CD14-positive monocyte (primary cell): Measurements from ENCODE around the gene EVA1C. TPM values are rescaled to one million over a fixed set of nuclear protein-coding genes. Genes with fewer than 3 reads are reported as not detected.
A peak's percentile ranks its signal among the peaks of the same experiment; 100 is the strongest.

Experiments used
- DNase-seq, 3 donors: peaks; one replicate each; pipeline ENCODE4 v3.0.0-alpha.2; 2011 to 2022
- H2AFZ ChIP-seq: 2 replicates; pipeline ENCODE4 v1.6.0; 2012; ENCODE audit warnings: mild to moderate bottlenecking, low read depth, low read length, inconsistent platforms; ENCODE audit not compliant: insufficient read depth, poor library complexity, severe bottlenecking
- H3K27ac ChIP-seq, 2 donors: 1 replicate in 1 of 2; 2 replicates in 1 of 2; pipeline ENCODE4 v1.5.1; 2012 to 2013; ENCODE audit warnings: low read length in 2 of 2, control low read depth in 1 of 2, inconsistent platforms in 1 of 2, low read depth in 1 of 2, mild to moderate bottlenecking in 1 of 2
- H3K27me3 ChIP-seq, 2 donors: one replicate each; pipeline versions ENCODE4 v1.6.0 to v1.6.1; 2011 to 2013; ENCODE audit warnings: low read length in 2 of 2; ENCODE audit not compliant: control insufficient read depth in 2 of 2, insufficient read depth in 2 of 2
- H3K36me3 ChIP-seq, 2 donors: replicated peaks in 1 of 2; 1 replicate in 1 of 2; 2 replicates in 1 of 2; pipeline versions ENCODE4 v1.5.1 to v1.6.1; 2012 to 2013; ENCODE audit warnings: low read length in 2 of 2, control low read depth in 1 of 2, inconsistent platforms in 1 of 2, mild to moderate bottlenecking in 1 of 2; ENCODE audit not compliant: insufficient read depth in 2 of 2, control insufficient read depth in 1 of 2
- H3K4me1 ChIP-seq, 2 donors: 1 replicate in 1 of 2; 2 replicates in 1 of 2; pipeline versions ENCODE4 v1.5.1 to v1.6.1; 2012 to 2013; ENCODE audit warnings: low read length in 2 of 2, control low read depth in 1 of 2, inconsistent platforms in 1 of 2, mild to moderate bottlenecking in 1 of 2, moderate library complexity in 1 of 2; ENCODE audit not compliant: insufficient read depth in 2 of 2, control insufficient read depth in 1 of 2
- H3K4me2 ChIP-seq: replicated peaks from 2 replicates; pipeline ENCODE3; 2012; ENCODE audit warnings: low read length, moderate library complexity, mild to moderate bottlenecking; ENCODE audit not compliant: poor library complexity, severe bottlenecking; ENCODE audit errors: extremely low read depth
- H3K4me3 ChIP-seq, 3 experiments: fragments of 200-600 bp in 1 of 3; sonication (generic) in 1 of 3; replicated peaks in 1 of 3; 1 replicate in 2 of 3; 2 replicates in 1 of 3; pipeline ENCODE4 v1.5.1; 2011 to 2013; ENCODE audit warnings: low read length in 3 of 3, mild to moderate bottlenecking in 3 of 3, control low read depth in 2 of 3, low read depth in 2 of 3, inconsistent platforms in 1 of 3, moderate library complexity in 1 of 3
- H3K79me2 ChIP-seq: 2 replicates; pipeline ENCODE4 v1.6.0; 2012; ENCODE audit warnings: mild to moderate bottlenecking, control low read depth, inconsistent platforms, low read length, moderate library complexity; ENCODE audit not compliant: insufficient read depth
- H3K9ac ChIP-seq: 2 replicates; pipeline ENCODE4 v1.6.0; 2017; ENCODE audit warnings: low read length, mild to moderate bottlenecking; ENCODE audit not compliant: insufficient read depth, poor library complexity, severe bottlenecking
- H3K9me3 ChIP-seq, 2 donors: replicated peaks in 1 of 2; 1 replicate in 1 of 2; 2 replicates in 1 of 2; pipeline versions ENCODE4 v1.5.1 to v1.6.1; 2012 to 2013; ENCODE audit warnings: low read length in 2 of 2, control low read depth in 1 of 2; ENCODE audit not compliant: control insufficient read depth in 1 of 2, insufficient read depth in 1 of 2
- H4K20me1 ChIP-seq: 2 replicates; pipeline ENCODE4 v1.6.0; 2012; ENCODE audit warnings: mild to moderate bottlenecking, low read length, control low read depth, moderate library complexity; ENCODE audit not compliant: insufficient read depth
- H3K27ac Mint-ChIP-seq, 7 donors: one replicate each; pipeline ENCODE4 v1.8.0; 2020; ENCODE audit warnings: mild to moderate bottlenecking in 7 of 7, mixed read lengths in 7 of 7, moderate library complexity in 6 of 7, inconsistent platforms in 2 of 7
- H3K27me3 Mint-ChIP-seq, 3 donors: one replicate each; pipeline ENCODE4 v1.8.0; 2021 to 2022; ENCODE audit warnings: low read depth in 3 of 3, mild to moderate bottlenecking in 3 of 3, mixed read lengths in 3 of 3, moderate library complexity in 3 of 3, inconsistent platforms in 1 of 3
- H3K36me3 Mint-ChIP-seq, 2 donors: one replicate each; pipeline ENCODE4 v1.8.0; 2020; ENCODE audit warnings: mixed read lengths in 2 of 2, inconsistent platforms in 1 of 2, mild to moderate bottlenecking in 1 of 2
- H3K4me1 Mint-ChIP-seq: one replicate; pipeline ENCODE4 v1.8.0; 2020; ENCODE audit warnings: mild to moderate bottlenecking, mixed read lengths
- H3K4me3 Mint-ChIP-seq, 2 donors: one replicate each; pipeline ENCODE4 v1.8.0; 2020; ENCODE audit warnings: mild to moderate bottlenecking in 2 of 2, mixed read lengths in 2 of 2, moderate library complexity in 1 of 2
- H3K9me3 Mint-ChIP-seq, 7 donors: one replicate each; pipeline ENCODE4 v1.8.0; 2020 to 2022; ENCODE audit warnings: mixed read lengths in 7 of 7, mild to moderate bottlenecking in 6 of 7, moderate library complexity in 6 of 7, inconsistent platforms in 2 of 7
- WGBS: methylation state at CpG from one replicate; pipeline ENCODE4 v1.1.5; 2013; ENCODE audit warnings: missing lambda C conversion rate; ENCODE audit not compliant: insufficient coverage; 5-methylcytosine and 5-hydroxymethylcytosine counted together
- intact Hi-C, 2 donors: fragments of 100-400 bp; cut with micrococcal nuclease; formaldehyde crosslinking; loops; one replicate each; pipeline versions ENCODE4 v1.15.0 to v1.15.1; 2023
- polyA plus RNA-seq, 3 donors: library from polyadenylated mRNA; depleted of rRNA in 1 of 3; unstranded in 2 of 3; stranded (reverse) in 1 of 3; fragments of 300-500 nt in 2 of 3; fragments of >200 nt in 1 of 3; fragmentation: Illumina TruSeq in 2 of 3; gene quantifications; 1 replicate in 2 of 3; 2 replicates in 1 of 3; pipeline ENCODE4 v1.2.3, GENCODE V29; 2012 to 2021
- TF ChIP-seq, protein P1 (sequence below): fragments of 200-600 bp; IDR thresholded peaks from one replicate; pipeline ENCODE4 v1.8.0; 2022; ENCODE audit warnings: antibody characterized with exemption, mild to moderate bottlenecking

Gene EVA1C
- polyA plus RNA-seq, 3 donors, result 0.37 to 0.73 (median 0.63) TPM

DNA sequence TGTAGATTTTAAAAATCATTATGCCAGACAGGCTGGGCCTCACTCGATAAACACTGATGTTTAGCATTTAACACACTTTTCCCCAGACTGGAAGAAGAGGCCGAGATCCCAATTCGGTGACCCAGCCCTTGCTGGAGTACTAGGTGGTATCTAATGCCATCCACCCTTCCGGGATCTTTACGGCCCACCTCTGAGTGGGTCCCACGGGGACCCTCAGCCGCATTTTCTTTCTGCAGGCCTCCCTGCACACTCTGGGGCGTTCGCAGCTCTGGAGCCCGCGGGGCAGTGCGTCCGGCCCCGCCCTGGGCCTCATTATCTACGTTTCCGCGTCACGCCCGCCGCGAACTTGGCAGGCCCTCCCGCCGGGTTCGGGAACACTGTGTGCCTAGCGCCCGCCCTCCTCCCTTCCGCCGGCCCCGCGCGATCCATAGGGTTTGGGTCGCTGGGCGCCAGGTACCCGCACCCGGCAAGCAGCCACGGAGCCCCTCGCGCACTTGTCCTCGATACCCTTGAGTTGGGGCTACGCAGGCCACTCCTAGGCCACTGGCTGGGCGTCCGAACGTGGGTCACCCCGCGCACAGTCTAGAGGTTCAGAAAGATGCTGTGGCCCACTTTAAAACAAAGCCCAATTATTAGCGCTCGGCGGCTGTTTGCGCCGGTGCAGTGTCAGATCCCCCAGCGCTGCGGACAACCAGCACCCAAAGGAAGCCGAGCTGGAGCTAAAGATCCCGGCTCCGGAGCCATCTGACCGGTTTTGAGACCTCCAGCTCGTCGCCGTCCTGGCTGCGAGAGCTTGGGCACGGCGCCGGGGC lies 950 bp upstream of the EVA1C start:
- under 1% methylated on average over 61 of the region's 63 CpGs for WGBS
- Mint-ChIP-seq H3K4me3 (peak overlapping the region; percentile 97 to 98), H3K4me1 (peaks cover 17% of the 10 kb centered on the region)

DNA sequence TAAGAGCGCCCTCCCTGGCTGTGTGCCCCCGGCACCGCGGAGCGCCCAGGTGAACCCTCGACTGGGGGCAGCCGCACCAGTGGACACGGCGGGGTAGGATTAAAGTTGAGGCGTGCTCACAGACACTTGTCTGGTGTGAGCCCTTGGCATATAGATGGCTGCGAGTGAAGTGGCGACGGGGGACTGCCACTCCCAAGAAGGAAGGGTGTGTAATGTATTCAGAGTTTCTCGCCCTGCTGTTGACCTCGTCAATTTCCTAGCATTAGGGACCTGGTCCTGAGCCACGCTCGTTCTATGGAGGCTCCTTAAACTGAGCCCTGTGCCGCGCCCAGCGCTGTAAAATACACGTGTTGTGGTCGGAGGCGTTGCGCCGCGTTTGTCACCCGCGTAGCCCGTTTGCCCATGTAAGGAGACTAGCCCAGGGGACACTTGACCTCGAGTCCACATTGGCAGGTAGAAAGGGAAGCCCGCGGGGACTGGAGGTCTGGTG lies 554 bp downstream of the EVA1C start:
- peaks cover 0 to 3% of the 10 kb centered on the region in 2 donors for H3K36me3 Mint-ChIP-seq
- no peak for DNase-seq
- peak overlapping the region; percentile 37 to 95 (median 79) for H3K4me3 ChIP-seq

More for the DNA sequence above, 950 bp upstream of the EVA1C start:
- Histone ChIP-seq H2AFZ (peak overlapping the region; percentile 97), H3K27ac (peak overlapping the region; percentile 46 to 70), H3K4me1 (peaks cover 14 to 19% of the 10 kb centered on the region in 2 donors), H3K9me3 (no peaks in the 10 kb centered on the region), H3K36me3 (no peaks in the 10 kb centered on the region), H3K4me3 (peak overlapping the region; percentile 79 to 95 (median 83)), H4K20me1 (no peaks in the 10 kb centered on the region), H3K79me2 (no peaks in the 10 kb centered on the region), H3K4me2 (peak overlapping the region; percentile 94), H3K27me3 (peaks cover 0 to 8% of the 10 kb centered on the region in 2 donors), H3K9ac (peak overlapping the region; percentile 73)
- TF ChIP-seq, protein P1, sequence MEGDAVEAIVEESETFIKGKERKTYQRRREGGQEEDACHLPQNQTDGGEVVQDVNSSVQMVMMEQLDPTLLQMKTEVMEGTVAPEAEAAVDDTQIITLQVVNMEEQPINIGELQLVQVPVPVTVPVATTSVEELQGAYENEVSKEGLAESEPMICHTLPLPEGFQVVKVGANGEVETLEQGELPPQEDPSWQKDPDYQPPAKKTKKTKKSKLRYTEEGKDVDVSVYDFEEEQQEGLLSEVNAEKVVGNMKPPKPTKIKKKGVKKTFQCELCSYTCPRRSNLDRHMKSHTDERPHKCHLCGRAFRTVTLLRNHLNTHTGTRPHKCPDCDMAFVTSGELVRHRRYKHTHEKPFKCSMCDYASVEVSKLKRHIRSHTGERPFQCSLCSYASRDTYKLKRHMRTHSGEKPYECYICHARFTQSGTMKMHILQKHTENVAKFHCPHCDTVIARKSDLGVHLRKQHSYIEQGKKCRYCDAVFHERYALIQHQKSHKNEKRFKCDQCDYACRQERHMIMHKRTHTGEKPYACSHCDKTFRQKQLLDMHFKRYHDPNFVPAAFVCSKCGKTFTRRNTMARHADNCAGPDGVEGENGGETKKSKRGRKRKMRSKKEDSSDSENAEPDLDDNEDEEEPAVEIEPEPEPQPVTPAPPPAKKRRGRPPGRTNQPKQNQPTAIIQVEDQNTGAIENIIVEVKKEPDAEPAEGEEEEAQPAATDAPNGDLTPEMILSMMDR, result no peak
- H3K36me3 Mint-ChIP-seq, result peaks cover 0 to 3% of the 10 kb centered on the region in 2 donors
- no peaks in the 10 kb centered on the region for H3K9me3 Mint-ChIP-seq
- DNase-seq, result peak; percentile 25 to 32 (median 27)
- peaks cover 15 to 23% (median 16%) of the 10 kb centered on the region in 3 donors for H3K27me3 Mint-ChIP-seq
- intact Hi-C loops, result loop anchor here in 1 of 2 donors (5.0 kb wide), 1 partner anchor 151 kb away; no protein-coding TSS in a partner anchor
- peak overlapping the region; percentile 72 to 92 (median 79) for H3K27ac Mint-ChIP-seq

More for the DNA sequence above, 554 bp downstream of the EVA1C start:
- Histone ChIP-seq H3K9me3 (no peaks in the 10 kb centered on the region), H4K20me1 (no peaks in the 10 kb centered on the region), H3K4me1 (peaks cover 14 to 19% of the 10 kb centered on the region in 2 donors), H3K4me2 (peak overlapping the region; percentile 94), H3K9ac (peak overlapping the region; percentile 73), H3K36me3 (no peaks in the 10 kb centered on the region), H3K27me3 (peaks cover 0 to 8% of the 10 kb centered on the region in 2 donors), H3K27ac (no peak overlapping the region), H3K79me2 (no peaks in the 10 kb centered on the region), H2AFZ (peak overlapping the region; percentile 97)
- peak overlapping the region; percentile 86 to 92 for H3K4me3 Mint-ChIP-seq
- intact Hi-C loops, result loop anchor here in 1 of 2 donors (5.0 kb wide), 1 partner anchor 149 kb away; no protein-coding TSS in a partner anchor
- WGBS, result 2% methylated on average over 16 of the region's 32 CpGs
- H3K27me3 Mint-ChIP-seq, result peaks cover 15 to 23% (median 16%) of the 10 kb centered on the region in 3 donors
- TF ChIP-seq, protein P1, result no peak
- peaks cover 17% of the 10 kb centered on the region for H3K4me1 Mint-ChIP-seq
- no peaks in the 10 kb centered on the region for H3K9me3 Mint-ChIP-seq
- H3K27ac Mint-ChIP-seq, result peak overlapping the region in 2 of 7 donors; percentile 6 to 80
